Measurements from ENCODE around the gene C18orf54.

The C18orf54 gene

DNA sequence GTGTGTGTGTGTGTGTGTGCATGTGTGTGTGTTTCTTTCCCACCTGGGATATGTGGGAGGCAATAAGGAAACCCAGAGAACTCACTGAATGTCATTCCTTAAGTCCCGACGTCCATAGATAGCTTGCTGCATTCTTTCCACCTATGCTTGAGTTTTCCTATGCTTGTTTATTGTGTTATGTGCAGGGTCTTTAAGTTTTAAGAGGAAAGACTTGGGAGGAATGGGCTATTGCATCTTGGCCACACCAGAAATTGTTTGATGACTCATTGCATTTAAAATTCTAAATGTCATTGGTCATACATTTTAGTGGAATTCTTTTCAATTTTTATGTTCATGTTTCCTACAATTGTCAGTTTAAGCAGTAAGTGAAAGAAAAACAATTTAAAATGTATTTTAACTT, 33.7 kb upstream of the C18orf54 start:
- 94% methylated on average over 2 of the region's 2 CpGs for WGBS
- no peak overlapping the region for H4K8ac ChIP-seq (ENCODE audit: low read length)
- H3K4me3 ChIP-seq (ENCODE audit: insufficient read depth in 1 of 2, low read depth in 1 of 2, low read length in 2 of 2): no peak overlapping the region

DNA sequence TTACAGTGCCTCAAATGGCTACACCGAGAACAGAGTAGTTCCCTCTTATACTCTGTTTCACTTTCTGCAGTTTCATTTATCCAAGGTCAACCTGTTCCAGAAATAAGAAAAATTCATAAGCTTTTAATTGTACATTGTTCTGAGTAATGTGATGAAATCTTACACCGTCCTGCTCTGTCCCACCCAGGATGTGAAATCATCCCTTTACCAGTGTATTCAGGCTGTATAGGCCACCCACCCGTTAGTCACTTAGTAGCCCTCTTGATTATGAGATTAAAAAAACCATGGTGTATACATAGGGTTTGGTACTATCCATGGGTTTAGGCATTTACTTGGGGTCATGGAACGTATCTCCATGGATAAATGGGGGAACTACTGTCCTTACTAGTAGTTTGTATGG, 29.9 kb upstream of the C18orf54 start:
- H2AFZ ChIP-seq (ENCODE audit: low read depth, low read length): no peak overlapping the region
- H3K23ac ChIP-seq (ENCODE audit: low read length in 2 of 2): no peak overlapping the region
- H3K14ac ChIP-seq (ENCODE audit: low read length in 2 of 2): no peak overlapping the region
- no peak overlapping the region for H3K4me2 ChIP-seq (ENCODE audit: low read length, poor library complexity, severe bottlenecking)
- H3K27ac ChIP-seq (ENCODE audit: low read length, poor library complexity, severe bottlenecking): no peak overlapping the region
- H2BK15ac ChIP-seq (ENCODE audit: low read depth, poor library complexity, severe bottlenecking): no peak overlapping the region
- no peaks in the 10 kb centered on the region for H3K79me1 ChIP-seq (replicated peaks; ENCODE audit: low read length, poor library complexity, severe bottlenecking)
- no peak overlapping the region for H2BK5ac ChIP-seq (ENCODE audit: low read depth, low read length, poor library complexity, severe bottlenecking)
- H3K36me3 ChIP-seq (ENCODE audit: control insufficient read depth in 1 of 2, insufficient read depth in 2 of 2, low read depth in 1 of 2, low read length in 2 of 2): no peaks in the 10 kb centered on the region
- H4K8ac ChIP-seq (ENCODE audit: low read length): no peak overlapping the region
- no peak overlapping the region for H4K91ac ChIP-seq (ENCODE audit: low read length)
- WGBS: 72% methylated on average over 4 of the region's 4 CpGs
- no peak for DNase-seq
- H2BK120ac ChIP-seq (ENCODE audit: low read depth, low read length): no peak overlapping the region
- no peak overlapping the region for H3K9ac ChIP-seq (ENCODE audit: low read length)
- H3K27me3 ChIP-seq (ENCODE audit: control insufficient read depth in 1 of 2, insufficient read depth in 1 of 2, low read length in 2 of 2): no peaks in the 10 kb centered on the region
- H2AK5ac ChIP-seq (ENCODE audit: low read length, severe bottlenecking): no peak overlapping the region
- H3K4me3 ChIP-seq (ENCODE audit: insufficient read depth in 1 of 2, low read depth in 1 of 2, low read length in 2 of 2): no peak overlapping the region
- H3K18ac ChIP-seq (ENCODE audit: low read depth in 1 of 2, low read length in 2 of 2): no peak overlapping the region
- no peaks in the 10 kb centered on the region for H3K9me3 ChIP-seq (ENCODE audit: control insufficient read depth, low read length)
- H3K4me1 ChIP-seq (ENCODE audit: control insufficient read depth, insufficient read depth, low read depth, low read length): peaks cover 2% of the 10 kb centered on the region
- no peak overlapping the region for H3K4ac ChIP-seq (ENCODE audit: low read depth in 1 of 2, low read length in 2 of 2)
- no peak overlapping the region for H2BK12ac ChIP-seq (ENCODE audit: low read length in 2 of 2)

More for the DNA sequence above, 33.7 kb upstream of the C18orf54 start:
- H3K79me1 ChIP-seq (replicated peaks; ENCODE audit: low read length, poor library complexity, severe bottlenecking): no peaks in the 10 kb centered on the region
- no peak overlapping the region for H3K18ac ChIP-seq (ENCODE audit: low read depth in 1 of 2, low read length in 2 of 2)
- no peaks in the 10 kb centered on the region for H3K9me3 ChIP-seq (ENCODE audit: control insufficient read depth, low read length)
- no peaks in the 10 kb centered on the region for H3K36me3 ChIP-seq (ENCODE audit: control insufficient read depth in 1 of 2, insufficient read depth in 2 of 2, low read depth in 1 of 2, low read length in 2 of 2)
- DNase-seq: no peak
- H2AFZ ChIP-seq (ENCODE audit: low read depth, low read length): no peak overlapping the region
- no peaks in the 10 kb centered on the region for H3K4me1 ChIP-seq (ENCODE audit: control insufficient read depth, insufficient read depth, low read depth, low read length)
- no peak overlapping the region for H3K4ac ChIP-seq (ENCODE audit: low read depth in 1 of 2, low read length in 2 of 2)
- no peak overlapping the region for H3K14ac ChIP-seq (ENCODE audit: low read length in 2 of 2)
- no peak overlapping the region for H3K9ac ChIP-seq (ENCODE audit: low read length)
- H2BK5ac ChIP-seq (ENCODE audit: low read depth, low read length, poor library complexity, severe bottlenecking): no peak overlapping the region
- no peak overlapping the region for H2BK15ac ChIP-seq (ENCODE audit: low read depth, poor library complexity, severe bottlenecking)
- no peak overlapping the region for H4K91ac ChIP-seq (ENCODE audit: low read length)
- H3K27ac ChIP-seq (ENCODE audit: low read length, poor library complexity, severe bottlenecking): no peak overlapping the region
- no peak overlapping the region for H3K4me2 ChIP-seq (ENCODE audit: low read length, poor library complexity, severe bottlenecking)
- no peak overlapping the region for H2BK12ac ChIP-seq (ENCODE audit: low read length in 2 of 2)
- H3K27me3 ChIP-seq (ENCODE audit: control insufficient read depth in 1 of 2, insufficient read depth in 1 of 2, low read length in 2 of 2): no peaks in the 10 kb centered on the region
- no peak overlapping the region for H2AK5ac ChIP-seq (ENCODE audit: low read length, severe bottlenecking)
- no peak overlapping the region for H3K23ac ChIP-seq (ENCODE audit: low read length in 2 of 2)
- no peak overlapping the region for H2BK120ac ChIP-seq (ENCODE audit: low read depth, low read length)

DNA sequence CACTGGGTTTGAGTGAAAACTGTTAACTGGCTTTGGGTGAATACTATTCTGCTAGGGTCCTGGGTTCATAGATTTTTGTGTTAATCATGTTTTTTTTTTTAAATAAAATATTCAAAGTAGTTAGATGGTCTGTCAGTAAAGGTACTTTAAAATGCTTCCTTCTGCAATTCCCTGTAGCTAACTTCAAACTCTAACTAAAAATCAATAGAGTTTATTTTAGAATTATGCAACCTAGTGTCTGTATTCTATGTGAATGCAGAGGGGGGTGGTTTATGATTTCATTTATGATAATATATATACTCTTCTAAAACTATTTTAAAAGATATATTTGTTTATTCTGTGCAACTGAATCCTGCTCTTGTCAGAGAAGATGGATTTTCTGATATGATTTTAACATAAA, 27.9 kb upstream of the C18orf54 start:
- H2BK15ac ChIP-seq (ENCODE audit: low read depth, poor library complexity, severe bottlenecking): no peak overlapping the region
- H3K36me3 ChIP-seq (ENCODE audit: control insufficient read depth in 1 of 2, insufficient read depth in 2 of 2, low read depth in 1 of 2, low read length in 2 of 2): no peaks in the 10 kb centered on the region
- H4K91ac ChIP-seq (ENCODE audit: low read length): no peak overlapping the region
- H3K9ac ChIP-seq (ENCODE audit: low read length): no peak overlapping the region
- no peak overlapping the region for H3K4ac ChIP-seq (ENCODE audit: low read depth in 1 of 2, low read length in 2 of 2)
- H3K27me3 ChIP-seq (ENCODE audit: control insufficient read depth in 1 of 2, insufficient read depth in 1 of 2, low read length in 2 of 2): no peaks in the 10 kb centered on the region
- DNase-seq: no peak
- no peak overlapping the region for H2BK120ac ChIP-seq (ENCODE audit: low read depth, low read length)
- no peak overlapping the region for H3K4me2 ChIP-seq (ENCODE audit: low read length, poor library complexity, severe bottlenecking)
- no peak overlapping the region for H2BK12ac ChIP-seq (ENCODE audit: low read length in 2 of 2)
- no peaks in the 10 kb centered on the region for H3K79me1 ChIP-seq (replicated peaks; ENCODE audit: low read length, poor library complexity, severe bottlenecking)
- H3K18ac ChIP-seq (ENCODE audit: low read depth in 1 of 2, low read length in 2 of 2): no peak overlapping the region
- no peak overlapping the region for H2AK5ac ChIP-seq (ENCODE audit: low read length, severe bottlenecking)
- no peak overlapping the region for H3K14ac ChIP-seq (ENCODE audit: low read length in 2 of 2)
- no peak overlapping the region for H2AFZ ChIP-seq (ENCODE audit: low read depth, low read length)
- no peak overlapping the region for H3K27ac ChIP-seq (ENCODE audit: low read length, poor library complexity, severe bottlenecking)
- no peak overlapping the region for H4K8ac ChIP-seq (ENCODE audit: low read length)
- no peak overlapping the region for H2BK5ac ChIP-seq (ENCODE audit: low read depth, low read length, poor library complexity, severe bottlenecking)
- H3K4me1 ChIP-seq (ENCODE audit: control insufficient read depth, insufficient read depth, low read depth, low read length): peaks cover 2% of the 10 kb centered on the region
- H3K9me3 ChIP-seq (ENCODE audit: control insufficient read depth, low read length): no peaks in the 10 kb centered on the region
- H3K4me3 ChIP-seq (ENCODE audit: insufficient read depth in 1 of 2, low read depth in 1 of 2, low read length in 2 of 2): no peak overlapping the region
- no peak overlapping the region for H3K23ac ChIP-seq (ENCODE audit: low read length in 2 of 2)

DNA sequence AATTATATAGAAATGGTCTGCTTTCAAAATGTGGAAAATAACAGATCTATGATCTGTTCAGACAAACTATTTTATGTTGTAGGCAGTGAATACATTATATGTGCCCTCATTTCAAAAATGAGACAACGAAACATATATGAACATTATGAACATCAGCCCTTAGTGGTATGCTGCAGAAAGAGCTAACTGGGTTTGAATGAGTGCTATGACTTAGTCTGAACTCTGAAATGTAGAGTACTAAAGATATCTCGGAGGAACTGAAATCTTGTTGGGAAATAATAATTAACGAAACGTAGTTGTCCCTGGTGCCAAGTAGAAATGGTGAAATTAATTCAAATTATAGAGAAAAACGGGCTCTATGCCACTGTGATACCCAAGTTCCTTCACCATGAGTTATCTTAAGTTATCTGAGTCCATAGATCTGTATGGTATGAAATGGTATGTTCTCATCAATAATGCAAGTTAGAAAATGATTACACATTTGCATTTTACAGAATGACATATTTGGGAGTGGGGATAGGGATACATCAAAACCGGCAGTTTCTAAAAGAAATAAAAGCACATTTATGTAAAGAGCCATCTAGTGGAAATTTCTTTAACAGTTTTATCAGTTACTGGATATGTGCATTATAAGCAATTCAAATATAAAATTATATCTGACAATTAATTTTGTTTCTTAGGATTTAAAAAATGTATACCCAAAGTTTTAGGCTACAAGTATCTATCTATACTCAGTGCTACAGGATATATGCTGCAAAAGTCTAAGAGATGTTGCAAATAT, 26.7 kb upstream of the C18orf54 start:
- no peak for DNase-seq
- H3K9me3 ChIP-seq (ENCODE audit: control insufficient read depth, low read length): no peaks in the 10 kb centered on the region
- WGBS: 93% methylated on average over 5 of the region's 6 CpGs

More for the DNA sequence above, 26.7 kb upstream of the C18orf54 start:
- no peak overlapping the region for H3K14ac ChIP-seq (ENCODE audit: low read length in 2 of 2)
- H3K23ac ChIP-seq (ENCODE audit: low read length in 2 of 2): no peak overlapping the region
- no peaks in the 10 kb centered on the region for H3K79me1 ChIP-seq (replicated peaks; ENCODE audit: low read length, poor library complexity, severe bottlenecking)
- H2BK5ac ChIP-seq (ENCODE audit: low read depth, low read length, poor library complexity, severe bottlenecking): no peak overlapping the region
- no peak overlapping the region for H3K18ac ChIP-seq (ENCODE audit: low read depth in 1 of 2, low read length in 2 of 2)
- no peak overlapping the region for H3K4me2 ChIP-seq (ENCODE audit: low read length, poor library complexity, severe bottlenecking)
- H3K4me1 ChIP-seq (ENCODE audit: control insufficient read depth, insufficient read depth, low read depth, low read length): peaks cover 2% of the 10 kb centered on the region
- H3K36me3 ChIP-seq (ENCODE audit: control insufficient read depth in 1 of 2, insufficient read depth in 2 of 2, low read depth in 1 of 2, low read length in 2 of 2): no peaks in the 10 kb centered on the region
- H4K91ac ChIP-seq (ENCODE audit: low read length): no peak overlapping the region
- H2BK120ac ChIP-seq (ENCODE audit: low read depth, low read length): no peak overlapping the region
- H3K27ac ChIP-seq (ENCODE audit: low read length, poor library complexity, severe bottlenecking): no peak overlapping the region
- H3K4ac ChIP-seq (ENCODE audit: low read depth in 1 of 2, low read length in 2 of 2): no peak overlapping the region
- H3K4me3 ChIP-seq (ENCODE audit: insufficient read depth in 1 of 2, low read depth in 1 of 2, low read length in 2 of 2): no peak overlapping the region
- H3K9ac ChIP-seq (ENCODE audit: low read length): no peak overlapping the region
- H2BK12ac ChIP-seq (ENCODE audit: low read length in 2 of 2): no peak overlapping the region
- no peak overlapping the region for H4K8ac ChIP-seq (ENCODE audit: low read length)
- no peak overlapping the region for H2AK5ac ChIP-seq (ENCODE audit: low read length, severe bottlenecking)
- H2BK15ac ChIP-seq (ENCODE audit: low read depth, poor library complexity, severe bottlenecking): no peak overlapping the region
- H3K27me3 ChIP-seq (ENCODE audit: control insufficient read depth in 1 of 2, insufficient read depth in 1 of 2, low read length in 2 of 2): no peaks in the 10 kb centered on the region
- H2AFZ ChIP-seq (ENCODE audit: low read depth, low read length): no peak overlapping the region

Measured in mesenchymal stem cell (in vitro differentiated cells and primary cell).